Measurements from ENCODE around the gene PLEK2.

DNA sequence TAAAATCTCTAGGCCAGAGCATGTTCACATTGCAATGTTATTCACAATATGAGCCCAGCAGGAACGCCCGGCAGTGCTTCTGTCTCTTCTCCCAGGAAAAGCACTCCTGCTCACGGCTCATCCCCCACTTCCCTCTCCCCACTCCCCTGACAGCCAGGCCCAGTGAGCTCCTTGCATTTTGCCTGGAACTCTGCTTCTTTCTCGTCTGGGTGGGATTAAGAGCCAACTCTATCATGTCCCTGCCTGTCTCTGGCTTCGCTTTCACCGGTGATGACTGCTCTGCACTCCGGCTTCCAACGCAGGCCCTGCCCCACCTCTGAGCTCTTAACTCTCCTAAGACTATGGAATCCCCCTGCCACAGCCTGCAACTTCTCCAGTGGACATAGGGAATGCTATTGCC is 2.5 kb downstream of the PLEK2 start:
- TF ChIP-seq, protein P1, sequence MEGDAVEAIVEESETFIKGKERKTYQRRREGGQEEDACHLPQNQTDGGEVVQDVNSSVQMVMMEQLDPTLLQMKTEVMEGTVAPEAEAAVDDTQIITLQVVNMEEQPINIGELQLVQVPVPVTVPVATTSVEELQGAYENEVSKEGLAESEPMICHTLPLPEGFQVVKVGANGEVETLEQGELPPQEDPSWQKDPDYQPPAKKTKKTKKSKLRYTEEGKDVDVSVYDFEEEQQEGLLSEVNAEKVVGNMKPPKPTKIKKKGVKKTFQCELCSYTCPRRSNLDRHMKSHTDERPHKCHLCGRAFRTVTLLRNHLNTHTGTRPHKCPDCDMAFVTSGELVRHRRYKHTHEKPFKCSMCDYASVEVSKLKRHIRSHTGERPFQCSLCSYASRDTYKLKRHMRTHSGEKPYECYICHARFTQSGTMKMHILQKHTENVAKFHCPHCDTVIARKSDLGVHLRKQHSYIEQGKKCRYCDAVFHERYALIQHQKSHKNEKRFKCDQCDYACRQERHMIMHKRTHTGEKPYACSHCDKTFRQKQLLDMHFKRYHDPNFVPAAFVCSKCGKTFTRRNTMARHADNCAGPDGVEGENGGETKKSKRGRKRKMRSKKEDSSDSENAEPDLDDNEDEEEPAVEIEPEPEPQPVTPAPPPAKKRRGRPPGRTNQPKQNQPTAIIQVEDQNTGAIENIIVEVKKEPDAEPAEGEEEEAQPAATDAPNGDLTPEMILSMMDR (conservative IDR thresholded peaks at IDR 0.05) = no peak
- TF ChIP-seq EZH2 (IDR thresholded peaks at IDR 0.05; ENCODE audit: low read depth) = no peak
